ENCODE data around the gene SORL1.

DNA sequence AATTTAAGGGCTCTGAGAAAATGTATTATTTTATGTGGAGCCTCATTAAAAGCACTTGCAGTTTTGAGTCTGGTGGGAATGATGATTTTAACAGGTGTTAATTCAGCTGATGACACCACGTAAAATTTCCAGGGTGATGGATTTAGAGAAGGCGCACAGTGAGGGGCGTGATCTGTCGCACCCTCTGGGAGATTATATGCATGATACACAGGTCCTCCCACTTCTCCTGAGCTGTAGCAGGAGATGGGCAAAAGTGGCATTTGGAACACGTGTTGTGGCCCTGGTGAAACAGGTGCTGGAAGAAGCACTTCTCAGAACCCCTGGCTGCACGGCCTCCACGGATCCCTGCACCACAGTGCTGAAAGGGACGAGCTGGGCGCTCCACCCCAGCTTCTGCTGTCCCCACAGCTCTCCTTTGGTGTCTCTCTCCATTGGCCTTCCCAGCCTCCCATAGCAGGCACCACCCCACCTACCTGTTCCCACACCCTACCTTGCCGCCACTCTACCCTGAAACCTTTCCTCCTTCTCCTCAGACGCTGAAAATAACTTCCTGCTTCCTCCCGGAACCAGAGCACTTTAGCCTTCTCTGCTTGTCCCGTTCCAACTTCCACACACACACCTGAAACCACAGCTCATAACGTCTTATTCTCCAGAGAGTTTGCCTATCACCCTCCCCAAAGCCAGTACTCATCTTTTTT is 6.9 kb upstream of the SORL1 start:
- TF ChIP-seq, protein P1, sequence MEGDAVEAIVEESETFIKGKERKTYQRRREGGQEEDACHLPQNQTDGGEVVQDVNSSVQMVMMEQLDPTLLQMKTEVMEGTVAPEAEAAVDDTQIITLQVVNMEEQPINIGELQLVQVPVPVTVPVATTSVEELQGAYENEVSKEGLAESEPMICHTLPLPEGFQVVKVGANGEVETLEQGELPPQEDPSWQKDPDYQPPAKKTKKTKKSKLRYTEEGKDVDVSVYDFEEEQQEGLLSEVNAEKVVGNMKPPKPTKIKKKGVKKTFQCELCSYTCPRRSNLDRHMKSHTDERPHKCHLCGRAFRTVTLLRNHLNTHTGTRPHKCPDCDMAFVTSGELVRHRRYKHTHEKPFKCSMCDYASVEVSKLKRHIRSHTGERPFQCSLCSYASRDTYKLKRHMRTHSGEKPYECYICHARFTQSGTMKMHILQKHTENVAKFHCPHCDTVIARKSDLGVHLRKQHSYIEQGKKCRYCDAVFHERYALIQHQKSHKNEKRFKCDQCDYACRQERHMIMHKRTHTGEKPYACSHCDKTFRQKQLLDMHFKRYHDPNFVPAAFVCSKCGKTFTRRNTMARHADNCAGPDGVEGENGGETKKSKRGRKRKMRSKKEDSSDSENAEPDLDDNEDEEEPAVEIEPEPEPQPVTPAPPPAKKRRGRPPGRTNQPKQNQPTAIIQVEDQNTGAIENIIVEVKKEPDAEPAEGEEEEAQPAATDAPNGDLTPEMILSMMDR (IDR thresholded peaks at IDR 0.05), result no peak
- TF ChIP-seq POLR2A (IDR thresholded peaks at IDR 0.05), result no peak
- no peak for TF ChIP-seq POLR2AphosphoS5 (IDR thresholded peaks at IDR 0.05)
- no peak for TF ChIP-seq EP300 (IDR thresholded peaks at IDR 0.05)

All from gastroesophageal sphincter (tissue), 3 donors.